H1 (cell line): Measurements from ENCODE around the gene MYO9B. TPM values are rescaled to one million over a fixed set of nuclear protein-coding genes. Genes with fewer than 3 reads are reported as not detected.

Experiments
- CBX5 ChIP-seq: fragments of 300-800, 300-1000 bp; sonication (generic); IDR thresholded peaks from 2 replicates; pipeline ENCODE4 v1.7.1; 2016; ENCODE audit warnings: antibody characterized with exemption, low read length, low read depth
- JUND ChIP-seq: IDR thresholded peaks from 2 replicates; pipeline ENCODE4 v1.6.1; 2011; ENCODE audit warnings: mild to moderate bottlenecking, improper control_type of control experiment, low read length
- KDM1A ChIP-seq: fragments of 200-600, 300-600 bp; sonication (generic); IDR thresholded peaks from 2 replicates; pipeline ENCODE4 v1.7.1; 2016; ENCODE audit warnings: mild to moderate bottlenecking, low read length, borderline replicate concordance
- POU5F1 ChIP-seq: IDR thresholded peaks from 2 replicates; pipeline ENCODE4 v1.6.1; 2011; ENCODE audit warnings: low read depth, mild to moderate bottlenecking, low read length, moderate library complexity
- SIN3A ChIP-seq, 2 experiments: IDR thresholded peaks in 1 of 2; conservative IDR thresholded peaks in 1 of 2; 2 replicates each; pipeline ENCODE4 v1.6.1; 2011 to 2012; ENCODE audit warnings: low read length in 2 of 2, improper control_type of control experiment in 1 of 2, low read depth in 1 of 2, mild to moderate bottlenecking in 1 of 2
- SP1 ChIP-seq: IDR thresholded peaks from 2 replicates; pipeline ENCODE4 v1.6.1; 2011; ENCODE audit warnings: low read depth, low read length
- SP4 ChIP-seq: IDR thresholded peaks from 2 replicates; pipeline ENCODE4 v1.6.1; 2012; ENCODE audit warnings: low read length, inconsistent platforms
- YY1 ChIP-seq: IDR thresholded peaks from 2 replicates; pipeline ENCODE4 v1.6.1; 2011; ENCODE audit warnings: low read depth, mild to moderate bottlenecking, low read length
- polyA plus RNA-seq, 7 experiments: library from polyadenylated mRNA; depleted of rRNA in 3 of 7; stranded (reverse) in 5 of 7; unstranded in 2 of 7; fragments of >200 nt in 5 of 7; fragments of 200-250 nt in 2 of 7; gene quantifications; 1 replicate in 5 of 7; 2 replicates in 1 of 7; 4 replicates in 1 of 7; pipeline versions ENCODE4 v1.2.1 to v1.2.3, GENCODE V29; 2011 to 2013; ENCODE audit warnings: missing spikeins in 2 of 7, mixed read lengths in 2 of 7
- total RNA-seq: library from RNA; stranded (reverse); fragmentation: NEBNext Ultra II Directional; extraction: Animal tissue kit (Norgen Biotek cat#: 25700); gene quantifications from 2 replicates; pipeline ENCODE4 v1.2.1, GENCODE V29; 2021
- TF ChIP-seq, protein P1 (sequence below): IDR thresholded peaks from 2 replicates; pipeline ENCODE4 v1.6.1; 2012; ENCODE audit warnings: inconsistent platforms

Gene MYO9B
- total and polyA plus RNA-seq, 2 of the 8 experiments (the other 6 are each of a cell fraction or from before 2014, with no cell fraction given): 27.6 to 77.1 TPM

- TF ChIP-seq KDM1A (no peak), SP1 (no peak), SIN3A (conservative IDR thresholded peaks at IDR 0.05 in 1 of 2, IDR thresholded peaks at IDR 0.05 in 1 of 2; ENCODE audit: low read depth in 1 of 2, low read length in 2 of 2) (no peak), CBX5 (no peak), YY1 (no peak), JUND (no peak), POU5F1 (no peak), SP4 (no peak)
- TF ChIP-seq, protein P1, sequence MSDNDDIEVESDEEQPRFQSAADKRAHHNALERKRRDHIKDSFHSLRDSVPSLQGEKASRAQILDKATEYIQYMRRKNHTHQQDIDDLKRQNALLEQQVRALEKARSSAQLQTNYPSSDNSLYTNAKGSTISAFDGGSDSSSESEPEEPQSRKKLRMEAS: no peak
Observed at GRCh38 chr19:17061691-17062090, 13.9 kb upstream of the MYO9B start (continued).
